SK-N-SH (cell line): ENCODE measurements around the gene OR13C3. TPM values are rescaled to one million over a fixed set of nuclear protein-coding genes. Genes with fewer than 3 reads are reported as not detected.

Experiments used
- CTCF ChIA-PET: fragments of 300-600, 350-600 bp; formaldehyde crosslinking; extraction: SDS; loops from one replicate; lab custom pipeline; 2021; lab: Yijun Ruan, JAX
- POLR2A ChIA-PET: fragments of 350-600 bp; sonication (Branson Sonifier 250); formaldehyde crosslinking; extraction: SDS; loops from one replicate; lab custom pipeline; 2020; ENCODE audit warnings: antibody characterized with exemption, inconsistent platforms; lab: Yijun Ruan, JAX
- DNase-seq: peaks from one replicate; pipeline ENCODE4 v3.0.0; 2012
- H2AFZ ChIP-seq: fragments of 200-600 bp; sonication (generic); 2 replicates; pipeline ENCODE4 v1.8.1; 2016; ENCODE audit warnings: antibody characterized with exemption, mild to moderate bottlenecking, low read depth
- H3F3A ChIP-seq: fragments of 200-600 bp; sonication (generic); replicated peaks from 2 replicates; pipeline ENCODE3; 2016; ENCODE audit warnings: antibody characterized with exemption, mild to moderate bottlenecking; ENCODE audit not compliant: insufficient read depth
- H3K27ac ChIP-seq, 2 experiments: fragments of 200-500 bp in 1 of 2; fragments of 200-600 bp in 1 of 2; sonication (Bioruptor generic) in 1 of 2; sonication (generic), shearing (Covaris generic) in 1 of 2; 2 replicates each; pipeline versions ENCODE4 v1.5.1 to v1.6.1; 2014 to 2016; ENCODE audit warnings: low read depth in 2 of 2, inconsistent platforms in 1 of 2, low read length in 1 of 2, mild to moderate bottlenecking in 1 of 2, mixed read lengths in 1 of 2
- H3K27me3 ChIP-seq: fragments of 200-600 bp; sonication (generic), shearing (Covaris generic); 2 replicates; pipeline ENCODE4 v1.6.1; 2016; ENCODE audit warnings: mixed run types; ENCODE audit not compliant: insufficient read depth
- H3K36me3 ChIP-seq, 2 experiments: fragments of 200-500 bp in 1 of 2; fragments of 200-600 bp in 1 of 2; sonication (Bioruptor generic) in 1 of 2; sonication (generic) in 1 of 2; replicated peaks in 1 of 2; 2 replicates each; pipeline versions ENCODE3 to v1.5.1; 2014 to 2016; ENCODE audit warnings: low read length in 1 of 2, mild to moderate bottlenecking in 1 of 2; ENCODE audit not compliant: insufficient read depth in 2 of 2, control insufficient read depth in 1 of 2
- H3K4me1 ChIP-seq, 2 experiments: fragments of 200-500 bp in 1 of 2; fragments of 200-600 bp in 1 of 2; sonication (Bioruptor generic) in 1 of 2; sonication (generic), shearing (Covaris generic) in 1 of 2; 2 replicates each; pipeline versions ENCODE4 v1.5.1 to v1.6.1; 2014 to 2016; ENCODE audit warnings: low read depth in 1 of 2, low read length in 1 of 2, mixed run types in 1 of 2; ENCODE audit not compliant: insufficient read depth in 2 of 2, control insufficient read depth in 1 of 2
- H3K4me2 ChIP-seq: fragments of 200-600 bp; sonication (generic), shearing (Covaris generic); 2 replicates; pipeline ENCODE4 v1.6.1; 2017; ENCODE audit warnings: mixed run types
- H3K4me3 ChIP-seq, 2 experiments: fragments of 200-500 bp in 1 of 2; fragments of 200-600 bp in 1 of 2; sonication (Bioruptor generic) in 1 of 2; sonication (generic), shearing (Covaris generic) in 1 of 2; 2 replicates each; pipeline versions ENCODE4 v1.5.1 to v1.8.1; 2014 to 2016; ENCODE audit warnings: low read depth in 2 of 2, inconsistent platforms in 1 of 2, low read length in 1 of 2, mild to moderate bottlenecking in 1 of 2, mixed read lengths in 1 of 2, moderate library complexity in 1 of 2
- H3K79me2 ChIP-seq: fragments of 200-600 bp; sonication (generic); 2 replicates; pipeline ENCODE4 v1.8.1; 2017; ENCODE audit warnings: mild to moderate bottlenecking; ENCODE audit not compliant: insufficient read depth
- H3K9ac ChIP-seq: fragments of 200-600 bp; sonication (generic); 2 replicates; pipeline ENCODE4 v1.6.1; 2017; ENCODE audit warnings: mixed run types
- H3K9me2 ChIP-seq: fragments of 200-600 bp; sonication (generic); 2 replicates; pipeline ENCODE4 v1.6.1; 2017; ENCODE audit warnings: mixed run types
- H3K9me3 ChIP-seq: fragments of 200-600 bp; sonication (generic); 2 replicates; pipeline ENCODE4 v1.6.1; 2017; ENCODE audit warnings: mixed run types, mild to moderate bottlenecking, moderate library complexity
- H4K20me1 ChIP-seq: fragments of 200-600 bp; sonication (generic); 2 replicates; pipeline ENCODE4 v1.6.1; 2017; ENCODE audit warnings: mild to moderate bottlenecking, mixed run types; ENCODE audit not compliant: insufficient read depth
- CHD2 ChIP-seq: fragments of 150-350 bp; IDR thresholded peaks from 2 replicates; pipeline ENCODE4 v1.6.1; 2018; ENCODE audit warnings: low read length; ENCODE audit not compliant: partially characterized antibody
- ELF1 ChIP-seq: IDR thresholded peaks from 2 replicates; pipeline ENCODE4 v1.4.0; 2012
- GABPA ChIP-seq: IDR thresholded peaks from 2 replicates; pipeline ENCODE4 v1.4.0; 2012; ENCODE audit warnings: low read depth, mild to moderate bottlenecking
- IRF3 ChIP-seq: fragments of 150-350 bp; IDR thresholded peaks from 2 replicates; pipeline ENCODE4 v1.6.1; 2016; ENCODE audit warnings: mild to moderate bottlenecking, low read depth, low read length
- NFIC ChIP-seq: IDR thresholded peaks from 2 replicates; pipeline ENCODE4 v1.4.0; 2012; ENCODE audit warnings: borderline replicate concordance
- POLR2AphosphoS5 ChIP-seq: IDR thresholded peaks from 2 replicates; pipeline ENCODE4 v1.6.1; 2012; ENCODE audit warnings: low read depth, low read length
- RAD21 ChIP-seq: IDR thresholded peaks from 2 replicates; pipeline ENCODE4 v1.6.1; 2012; ENCODE audit warnings: mild to moderate bottlenecking, low read length
- RFX5 ChIP-seq: IDR thresholded peaks from 2 replicates; pipeline ENCODE4 v1.6.1; 2012; ENCODE audit warnings: mild to moderate bottlenecking, improper control_type of control experiment, low read length
- SMC3 ChIP-seq: IDR thresholded peaks from 2 replicates; pipeline ENCODE4 v1.6.1; 2012; ENCODE audit warnings: low read depth, low read length, improper control_type of control experiment
- TCF12 ChIP-seq: IDR thresholded peaks from 2 replicates; pipeline ENCODE4 v1.4.0; 2012
- USF1 ChIP-seq: IDR thresholded peaks from 2 replicates; pipeline ENCODE4 v1.4.0; 2012; ENCODE audit warnings: low read depth, borderline replicate concordance
- YY1 ChIP-seq: IDR thresholded peaks from 2 replicates; pipeline ENCODE4 v1.4.0; 2012; ENCODE audit warnings: low read depth, mild to moderate bottlenecking
- ZBTB33 ChIP-seq: IDR thresholded peaks from 2 replicates; pipeline ENCODE4 v1.4.0; 2012; ENCODE audit warnings: low read depth, borderline replicate concordance
- WGBS: methylation state at CpG from one replicate; pipeline ENCODE4 v1.1.6; 2017; ENCODE audit warnings: low lambda C conversion rate; 5-methylcytosine and 5-hydroxymethylcytosine counted together
- polyA plus RNA-seq, 3 experiments: library from polyadenylated mRNA; depleted of rRNA; stranded (reverse); fragments of >200 nt; gene quantifications; 2 replicates each; pipeline ENCODE4 v1.2.3, GENCODE V29; 2012

OR13C3 gene
- polyA plus RNA-seq, 1 of the 3 experiments (the other 2 are of a cell fraction): not detected

GRCh38 chr9:104568868-104569267, 32.2 kb upstream of the OR13C3 start, which contains the start of gene OR13C8:
Gene OR13C8, plus strand, starts transcription at chr9:104569168. Its CDS starts 0 bp downstream, at chr9:104569168.
- ChIA-PET POLR2A (no interaction called here), CTCF (no interaction called here)
- H3K4me1 ChIP-seq: no peaks in the 10 kb centered on the region
- no peak for DNase-seq
- no peak within 1 kb of the TSS for H2AFZ ChIP-seq
- H3K9ac ChIP-seq: no peak within 1 kb of the TSS
- H3K36me3 ChIP-seq: no peaks in the 10 kb centered on the region
- H3K9me2 ChIP-seq: no peaks in the 10 kb centered on the region
- no peaks in the 10 kb centered on the region; the same call in none of the 2 replicates for H3K9me3 ChIP-seq
- no peak for TF ChIP-seq POLR2AphosphoS5
- TF ChIP-seq RAD21: no peak
- TF ChIP-seq USF1: no peak
- TF ChIP-seq IRF3: no peak
- TF ChIP-seq RFX5: no peak
- TF ChIP-seq NFIC: no peak
- H3K79me2 ChIP-seq: no peaks in the 10 kb centered on the region
- no peaks in the 10 kb centered on the region for H3F3A ChIP-seq
- no peak within 1 kb of the TSS for H3K4me3 ChIP-seq
- no peak within 1 kb of the TSS for H3K4me2 ChIP-seq
- no peak within 1 kb of the TSS for H3K27ac ChIP-seq
- H3K27me3 ChIP-seq: no peaks in the 10 kb centered on the region
- no peaks in the 10 kb centered on the region for H4K20me1 ChIP-seq
- 22% methylated on average over 4 of the region's 4 CpGs for WGBS

- H4K20me1 ChIP-seq: no peaks in the 10 kb centered on the region
- no peaks in the 10 kb centered on the region for H3K36me3 ChIP-seq
- no peak overlapping the region for H3K9ac ChIP-seq
- H3K4me3 ChIP-seq: no peak overlapping the region
- H3K4me2 ChIP-seq: no peak overlapping the region
- no peak overlapping the region for H3K27ac ChIP-seq
- ChIA-PET CTCF (no interaction called here), POLR2A (interaction anchor here (0.7 kb wide), 1 partner anchor 1077 kb away, joined by 4 read pairs; no protein-coding TSS in a partner anchor)
- no peak overlapping the region for H2AFZ ChIP-seq
- H3K79me2 ChIP-seq: no peaks in the 10 kb centered on the region
- DNase-seq: no peak
- no peaks in the 10 kb centered on the region for H3F3A ChIP-seq
- no peaks in the 10 kb centered on the region for H3K9me3 ChIP-seq
- WGBS: 0% methylated on average over 1 of the region's 1 CpG
- TF ChIP-seq GABPA (no peak), POLR2AphosphoS5 (no peak), CHD2 (no peak)
- H3K9me2 ChIP-seq: no peaks in the 10 kb centered on the region
- H3K27me3 ChIP-seq: no peaks in the 10 kb centered on the region
- H3K4me1 ChIP-seq: no peaks in the 10 kb centered on the region
These were observed 27.7 kb upstream of the OR13C3 start for GRCh38 chr9:104564358-104564757.

- no peaks in the 10 kb centered on the region for H3K9me3 ChIP-seq
These were observed 20.4 kb upstream of the OR13C3 start for GRCh38 chr9:104556830-104557634.

More at GRCh38 chr9:104556830-104557634, 20.4 kb upstream of the OR13C3 start:
- Histone ChIP-seq H3K4me3 (no peak overlapping the region), H3K27me3 (no peaks in the 10 kb centered on the region), H3K36me3 (no peaks in the 10 kb centered on the region), H3K9ac (no peak overlapping the region), H2AFZ (no peak overlapping the region), H3K79me2 (no peaks in the 10 kb centered on the region), H3K9me2 (no peaks in the 10 kb centered on the region), H3K27ac (no peak overlapping the region), H4K20me1 (no peaks in the 10 kb centered on the region), H3K4me2 (no peak overlapping the region), H3F3A (no peaks in the 10 kb centered on the region), H3K4me1 (no peaks in the 10 kb centered on the region)
- ChIA-PET CTCF (no interaction called here), POLR2A (no interaction called here)
- 8% methylated on average over 8 of the region's 8 CpGs for WGBS
- no peak for DNase-seq
- TF ChIP-seq RAD21 (no peak), ELF1 (no peak), SMC3 (no peak), YY1 (no peak), ZBTB33 (no peak), TCF12 (no peak)
